Measurements from ENCODE around the gene GALNT10. TPM values are rescaled to one million over a fixed set of nuclear protein-coding genes. Genes with fewer than 3 reads are reported as not detected.
A peak's percentile ranks its signal among the peaks of the same experiment; 100 is the strongest.

The GALNT10 gene
- total and polyA plus RNA-seq, 9 of the 15 experiments (the other 6 are each of a cell fraction or from before 2014, with no cell fraction given) = 4.6 to 37.1 (median 13.3) TPM

DNA sequence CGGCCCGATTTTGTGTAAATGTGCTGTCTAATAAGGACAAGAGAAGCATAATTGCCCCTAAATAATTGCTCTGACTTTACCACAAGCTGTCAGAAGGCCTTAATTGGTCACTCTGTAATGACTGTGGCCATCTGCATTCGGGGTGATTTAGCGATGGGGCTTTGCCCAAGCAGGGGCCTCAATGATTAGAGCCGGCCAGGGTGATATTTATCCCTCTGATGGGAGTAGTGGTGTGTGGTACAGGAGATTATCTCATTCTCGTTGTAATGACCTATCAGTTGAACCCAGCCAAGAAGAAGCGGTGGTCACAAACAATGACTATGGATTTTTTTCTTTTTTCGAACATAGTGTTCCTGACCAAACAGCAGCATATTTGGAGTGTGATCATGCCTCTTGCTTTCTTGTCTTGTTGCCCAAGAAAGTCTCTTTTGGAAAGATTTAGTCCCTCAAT is 183.2 kb downstream of the GALNT10 start (continued):
- TF ChIP-seq NR4A1 (CRISPR knock-in tag; IDR thresholded peaks at IDR 0.05) (no peak), NR4A1 (tag; IDR thresholded peaks at IDR 0.05) (no peak), ZNF589 (CRISPR knock-in tag; IDR thresholded peaks at IDR 0.05; ENCODE audit: low read depth) (no peak), ZNF140 (CRISPR knock-in tag; IDR thresholded peaks at IDR 0.05) (no peak), SIN3B (IDR thresholded peaks at IDR 0.05; ENCODE audit: low read depth) (no peak), STAT5B (CRISPR knock-in tag; IDR thresholded peaks at IDR 0.05) (no peak), TSC22D4 (tag; IDR thresholded peaks at IDR 0.05) (no peak), MAZ (CRISPR knock-in tag; conservative IDR thresholded peaks at IDR 0.05 in 1 of 2, IDR thresholded peaks at IDR 0.05 in 1 of 2) (0 out of 4 replicates have a peak, but pooled peaks of 1 of the 2 experiments have one; percentile 24), NR1H2 (CRISPR knock-in tag; IDR thresholded peaks at IDR 0.05) (no peak)
- TF ChIP-seq, protein P1, sequence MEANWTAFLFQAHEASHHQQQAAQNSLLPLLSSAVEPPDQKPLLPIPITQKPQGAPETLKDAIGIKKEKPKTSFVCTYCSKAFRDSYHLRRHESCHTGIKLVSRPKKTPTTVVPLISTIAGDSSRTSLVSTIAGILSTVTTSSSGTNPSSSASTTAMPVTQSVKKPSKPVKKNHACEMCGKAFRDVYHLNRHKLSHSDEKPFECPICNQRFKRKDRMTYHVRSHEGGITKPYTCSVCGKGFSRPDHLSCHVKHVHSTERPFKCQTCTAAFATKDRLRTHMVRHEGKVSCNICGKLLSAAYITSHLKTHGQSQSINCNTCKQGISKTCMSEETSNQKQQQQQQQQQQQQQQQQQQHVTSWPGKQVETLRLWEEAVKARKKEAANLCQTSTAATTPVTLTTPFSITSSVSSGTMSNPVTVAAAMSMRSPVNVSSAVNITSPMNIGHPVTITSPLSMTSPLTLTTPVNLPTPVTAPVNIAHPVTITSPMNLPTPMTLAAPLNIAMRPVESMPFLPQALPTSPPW (CRISPR knock-in tag; IDR thresholded peaks at IDR 0.05) = peak; percentile 55
- TF ChIP-seq, protein P2, sequence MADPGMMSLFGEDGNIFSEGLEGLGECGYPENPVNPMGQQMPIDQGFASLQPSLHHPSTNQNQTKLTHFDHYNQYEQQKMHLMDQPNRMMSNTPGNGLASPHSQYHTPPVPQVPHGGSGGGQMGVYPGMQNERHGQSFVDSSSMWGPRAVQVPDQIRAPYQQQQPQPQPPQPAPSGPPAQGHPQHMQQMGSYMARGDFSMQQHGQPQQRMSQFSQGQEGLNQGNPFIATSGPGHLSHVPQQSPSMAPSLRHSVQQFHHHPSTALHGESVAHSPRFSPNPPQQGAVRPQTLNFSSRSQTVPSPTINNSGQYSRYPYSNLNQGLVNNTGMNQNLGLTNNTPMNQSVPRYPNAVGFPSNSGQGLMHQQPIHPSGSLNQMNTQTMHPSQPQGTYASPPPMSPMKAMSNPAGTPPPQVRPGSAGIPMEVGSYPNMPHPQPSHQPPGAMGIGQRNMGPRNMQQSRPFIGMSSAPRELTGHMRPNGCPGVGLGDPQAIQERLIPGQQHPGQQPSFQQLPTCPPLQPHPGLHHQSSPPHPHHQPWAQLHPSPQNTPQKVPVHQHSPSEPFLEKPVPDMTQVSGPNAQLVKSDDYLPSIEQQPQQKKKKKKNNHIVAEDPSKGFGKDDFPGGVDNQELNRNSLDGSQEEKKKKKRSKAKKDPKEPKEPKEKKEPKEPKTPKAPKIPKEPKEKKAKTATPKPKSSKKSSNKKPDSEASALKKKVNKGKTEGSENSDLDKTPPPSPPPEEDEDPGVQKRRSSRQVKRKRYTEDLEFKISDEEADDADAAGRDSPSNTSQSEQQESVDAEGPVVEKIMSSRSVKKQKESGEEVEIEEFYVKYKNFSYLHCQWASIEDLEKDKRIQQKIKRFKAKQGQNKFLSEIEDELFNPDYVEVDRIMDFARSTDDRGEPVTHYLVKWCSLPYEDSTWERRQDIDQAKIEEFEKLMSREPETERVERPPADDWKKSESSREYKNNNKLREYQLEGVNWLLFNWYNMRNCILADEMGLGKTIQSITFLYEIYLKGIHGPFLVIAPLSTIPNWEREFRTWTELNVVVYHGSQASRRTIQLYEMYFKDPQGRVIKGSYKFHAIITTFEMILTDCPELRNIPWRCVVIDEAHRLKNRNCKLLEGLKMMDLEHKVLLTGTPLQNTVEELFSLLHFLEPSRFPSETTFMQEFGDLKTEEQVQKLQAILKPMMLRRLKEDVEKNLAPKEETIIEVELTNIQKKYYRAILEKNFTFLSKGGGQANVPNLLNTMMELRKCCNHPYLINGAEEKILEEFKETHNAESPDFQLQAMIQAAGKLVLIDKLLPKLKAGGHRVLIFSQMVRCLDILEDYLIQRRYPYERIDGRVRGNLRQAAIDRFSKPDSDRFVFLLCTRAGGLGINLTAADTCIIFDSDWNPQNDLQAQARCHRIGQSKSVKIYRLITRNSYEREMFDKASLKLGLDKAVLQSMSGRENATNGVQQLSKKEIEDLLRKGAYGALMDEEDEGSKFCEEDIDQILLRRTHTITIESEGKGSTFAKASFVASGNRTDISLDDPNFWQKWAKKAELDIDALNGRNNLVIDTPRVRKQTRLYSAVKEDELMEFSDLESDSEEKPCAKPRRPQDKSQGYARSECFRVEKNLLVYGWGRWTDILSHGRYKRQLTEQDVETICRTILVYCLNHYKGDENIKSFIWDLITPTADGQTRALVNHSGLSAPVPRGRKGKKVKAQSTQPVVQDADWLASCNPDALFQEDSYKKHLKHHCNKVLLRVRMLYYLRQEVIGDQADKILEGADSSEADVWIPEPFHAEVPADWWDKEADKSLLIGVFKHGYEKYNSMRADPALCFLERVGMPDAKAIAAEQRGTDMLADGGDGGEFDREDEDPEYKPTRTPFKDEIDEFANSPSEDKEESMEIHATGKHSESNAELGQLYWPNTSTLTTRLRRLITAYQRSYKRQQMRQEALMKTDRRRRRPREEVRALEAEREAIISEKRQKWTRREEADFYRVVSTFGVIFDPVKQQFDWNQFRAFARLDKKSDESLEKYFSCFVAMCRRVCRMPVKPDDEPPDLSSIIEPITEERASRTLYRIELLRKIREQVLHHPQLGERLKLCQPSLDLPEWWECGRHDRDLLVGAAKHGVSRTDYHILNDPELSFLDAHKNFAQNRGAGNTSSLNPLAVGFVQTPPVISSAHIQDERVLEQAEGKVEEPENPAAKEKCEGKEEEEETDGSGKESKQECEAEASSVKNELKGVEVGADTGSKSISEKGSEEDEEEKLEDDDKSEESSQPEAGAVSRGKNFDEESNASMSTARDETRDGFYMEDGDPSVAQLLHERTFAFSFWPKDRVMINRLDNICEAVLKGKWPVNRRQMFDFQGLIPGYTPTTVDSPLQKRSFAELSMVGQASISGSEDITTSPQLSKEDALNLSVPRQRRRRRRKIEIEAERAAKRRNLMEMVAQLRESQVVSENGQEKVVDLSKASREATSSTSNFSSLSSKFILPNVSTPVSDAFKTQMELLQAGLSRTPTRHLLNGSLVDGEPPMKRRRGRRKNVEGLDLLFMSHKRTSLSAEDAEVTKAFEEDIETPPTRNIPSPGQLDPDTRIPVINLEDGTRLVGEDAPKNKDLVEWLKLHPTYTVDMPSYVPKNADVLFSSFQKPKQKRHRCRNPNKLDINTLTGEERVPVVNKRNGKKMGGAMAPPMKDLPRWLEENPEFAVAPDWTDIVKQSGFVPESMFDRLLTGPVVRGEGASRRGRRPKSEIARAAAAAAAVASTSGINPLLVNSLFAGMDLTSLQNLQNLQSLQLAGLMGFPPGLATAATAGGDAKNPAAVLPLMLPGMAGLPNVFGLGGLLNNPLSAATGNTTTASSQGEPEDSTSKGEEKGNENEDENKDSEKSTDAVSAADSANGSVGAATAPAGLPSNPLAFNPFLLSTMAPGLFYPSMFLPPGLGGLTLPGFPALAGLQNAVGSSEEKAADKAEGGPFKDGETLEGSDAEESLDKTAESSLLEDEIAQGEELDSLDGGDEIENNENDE (IDR thresholded peaks at IDR 0.05; ENCODE audit: low read depth, low read length) = no peak
- TF ChIP-seq, protein P3, sequence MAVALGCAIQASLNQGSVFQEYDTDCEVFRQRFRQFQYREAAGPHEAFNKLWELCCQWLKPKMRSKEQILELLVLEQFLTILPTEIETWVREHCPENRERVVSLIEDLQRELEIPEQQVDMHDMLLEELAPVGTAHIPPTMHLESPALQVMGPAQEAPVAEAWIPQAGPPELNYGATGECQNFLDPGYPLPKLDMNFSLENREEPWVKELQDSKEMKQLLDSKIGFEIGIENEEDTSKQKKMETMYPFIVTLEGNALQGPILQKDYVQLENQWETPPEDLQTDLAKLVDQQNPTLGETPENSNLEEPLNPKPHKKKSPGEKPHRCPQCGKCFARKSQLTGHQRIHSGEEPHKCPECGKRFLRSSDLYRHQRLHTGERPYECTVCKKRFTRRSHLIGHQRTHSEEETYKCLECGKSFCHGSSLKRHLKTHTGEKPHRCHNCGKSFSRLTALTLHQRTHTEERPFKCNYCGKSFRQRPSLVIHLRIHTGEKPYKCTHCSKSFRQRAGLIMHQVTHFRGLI (CRISPR knock-in tag; IDR thresholded peaks at IDR 0.05) = no peak
- TF ChIP-seq, protein P4, sequence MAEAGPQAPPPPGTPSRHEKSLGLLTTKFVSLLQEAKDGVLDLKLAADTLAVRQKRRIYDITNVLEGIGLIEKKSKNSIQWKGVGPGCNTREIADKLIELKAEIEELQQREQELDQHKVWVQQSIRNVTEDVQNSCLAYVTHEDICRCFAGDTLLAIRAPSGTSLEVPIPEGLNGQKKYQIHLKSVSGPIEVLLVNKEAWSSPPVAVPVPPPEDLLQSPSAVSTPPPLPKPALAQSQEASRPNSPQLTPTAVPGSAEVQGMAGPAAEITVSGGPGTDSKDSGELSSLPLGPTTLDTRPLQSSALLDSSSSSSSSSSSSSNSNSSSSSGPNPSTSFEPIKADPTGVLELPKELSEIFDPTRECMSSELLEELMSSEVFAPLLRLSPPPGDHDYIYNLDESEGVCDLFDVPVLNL (CRISPR knock-in tag; IDR thresholded peaks at IDR 0.05; ENCODE audit: low read depth) = no peak

All from K562 (cell line).